LNCAP (cell line): ENCODE measurements around the gene AQP5.

ENCODE experiments used
- CTCF ChIP-seq: fragments of 450-650 bp; IDR thresholded peaks from 2 replicates; pipeline ENCODE4 v1.5.1; 2017; ENCODE audit warnings: mild to moderate bottlenecking

AQP5 gene

GRCh38 chr12:49983892-49984291 lies 22.2 kb downstream of the AQP5 start:
- no peak for TF ChIP-seq CTCF

- no peak for TF ChIP-seq CTCF
These were observed 23.0 kb downstream of the AQP5 start for GRCh38 chr12:49984476-49985359.

DNA sequence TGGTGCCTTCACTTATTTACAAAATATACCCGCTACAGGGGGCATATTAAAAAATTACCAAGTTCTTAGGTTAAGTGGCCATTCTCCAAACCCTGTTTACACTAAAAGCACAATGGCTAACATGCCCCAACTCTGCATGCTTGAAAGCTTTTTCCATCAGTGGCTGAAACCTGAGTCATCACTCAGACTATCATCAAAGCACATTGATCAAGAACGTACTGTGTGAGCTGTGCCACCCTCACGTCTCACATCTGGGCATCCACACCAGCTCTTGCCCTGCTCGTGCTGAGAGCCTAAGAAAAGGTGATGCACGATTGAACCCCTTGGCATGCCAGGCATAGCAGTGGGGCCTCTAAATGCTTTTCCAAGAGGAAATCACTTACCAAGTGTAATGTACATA lies 24.3 kb downstream of the AQP5 start:
- TF ChIP-seq CTCF, result no peak

- no peak for TF ChIP-seq CTCF
These were observed 26.1 kb downstream of the AQP5 start for GRCh38 chr12:49987625-49988303.

DNA sequence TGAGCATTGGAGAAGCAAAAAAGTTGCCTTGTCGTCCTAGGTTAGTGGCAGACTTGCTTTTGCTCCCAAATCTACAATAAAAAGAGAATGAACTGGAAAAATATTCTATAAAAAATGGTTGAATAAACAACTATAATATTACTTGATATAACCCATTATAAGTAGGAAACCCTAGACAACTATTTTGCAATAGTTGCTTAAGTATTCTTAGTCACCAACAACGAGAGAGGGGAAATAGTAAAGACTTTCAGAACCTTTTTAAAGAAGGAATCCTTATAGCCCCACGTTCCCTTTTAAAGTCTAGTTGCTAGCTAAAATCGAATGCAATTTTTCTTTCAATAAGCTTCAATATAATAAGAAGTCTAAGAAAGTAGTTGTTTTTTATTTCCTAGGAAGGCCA lies 28.6 kb downstream of the AQP5 start:
- TF ChIP-seq CTCF, result no peak

DNA sequence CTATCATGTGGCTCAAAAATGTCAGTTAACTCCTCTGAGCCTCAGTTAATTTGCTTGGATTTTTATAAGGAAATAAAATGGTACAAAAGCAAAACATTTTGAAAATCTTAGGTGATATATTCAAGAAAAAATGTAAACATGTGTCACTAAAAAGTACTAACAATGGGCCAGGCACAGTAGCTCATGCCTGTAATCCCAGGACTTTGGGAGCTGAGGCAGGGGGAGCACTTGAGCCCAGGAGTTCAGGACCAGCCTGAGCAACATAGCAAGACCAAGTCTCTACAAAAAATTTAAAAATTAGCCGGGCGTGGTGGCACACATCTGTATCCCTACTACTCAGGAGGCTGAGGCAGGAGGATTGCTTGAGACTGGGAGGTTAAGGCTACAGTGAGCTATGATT lies 36.8 kb downstream of the AQP5 start:
- no peak for TF ChIP-seq CTCF

DNA sequence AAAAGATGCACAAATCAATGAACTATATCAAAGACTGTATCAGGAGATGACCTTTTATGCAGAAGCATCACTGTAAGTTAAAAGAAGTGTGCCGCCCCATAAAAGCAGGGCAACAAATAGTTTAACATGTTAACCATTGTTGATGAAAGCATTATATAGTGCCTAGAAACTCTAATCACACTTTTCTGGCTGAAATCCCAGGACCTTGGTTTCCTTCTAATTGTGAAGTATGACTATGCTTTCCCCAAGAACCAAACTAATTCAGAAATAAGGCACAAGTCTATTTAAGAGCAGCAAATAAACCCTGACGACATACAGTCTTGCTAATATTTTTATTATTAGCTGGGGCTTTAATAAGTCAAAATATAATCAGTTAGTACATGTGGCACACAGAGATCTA lies 41.9 kb downstream of the AQP5 start:
- TF ChIP-seq CTCF, result no peak
